LNCAP (cell line): ENCODE results near the gene PLXNA3.

Experiments used
- TF ChIP-seq, protein P1 (sequence below): fragments of 450-650 bp; IDR thresholded peaks from 2 replicates; pipeline ENCODE4 v1.5.1; 2017; ENCODE audit warnings: mild to moderate bottlenecking

PLXNA3 gene

DNA sequence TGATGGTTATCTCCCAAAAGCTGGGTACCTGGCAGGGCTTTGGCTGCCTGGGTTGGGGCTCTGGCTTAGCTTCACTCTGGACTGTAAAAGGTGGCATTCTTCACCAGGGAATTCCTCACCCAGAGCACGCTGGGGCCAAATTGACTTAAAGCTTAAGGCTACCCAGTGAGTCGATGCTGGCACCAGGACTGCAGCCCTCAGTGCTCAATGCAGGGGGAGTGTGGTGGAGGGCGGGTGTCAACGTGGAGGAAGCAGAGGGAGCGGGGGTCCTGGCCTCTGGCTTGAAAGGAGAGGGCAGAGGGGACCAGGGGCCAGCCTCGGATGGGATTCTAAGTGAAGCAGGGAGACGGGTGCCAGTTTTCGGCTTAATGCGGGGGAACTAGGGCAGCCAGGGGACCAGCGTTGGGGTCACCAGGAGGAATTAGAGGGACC, 14.6 kb upstream of the PLXNA3 start:
- TF ChIP-seq, protein P1, sequence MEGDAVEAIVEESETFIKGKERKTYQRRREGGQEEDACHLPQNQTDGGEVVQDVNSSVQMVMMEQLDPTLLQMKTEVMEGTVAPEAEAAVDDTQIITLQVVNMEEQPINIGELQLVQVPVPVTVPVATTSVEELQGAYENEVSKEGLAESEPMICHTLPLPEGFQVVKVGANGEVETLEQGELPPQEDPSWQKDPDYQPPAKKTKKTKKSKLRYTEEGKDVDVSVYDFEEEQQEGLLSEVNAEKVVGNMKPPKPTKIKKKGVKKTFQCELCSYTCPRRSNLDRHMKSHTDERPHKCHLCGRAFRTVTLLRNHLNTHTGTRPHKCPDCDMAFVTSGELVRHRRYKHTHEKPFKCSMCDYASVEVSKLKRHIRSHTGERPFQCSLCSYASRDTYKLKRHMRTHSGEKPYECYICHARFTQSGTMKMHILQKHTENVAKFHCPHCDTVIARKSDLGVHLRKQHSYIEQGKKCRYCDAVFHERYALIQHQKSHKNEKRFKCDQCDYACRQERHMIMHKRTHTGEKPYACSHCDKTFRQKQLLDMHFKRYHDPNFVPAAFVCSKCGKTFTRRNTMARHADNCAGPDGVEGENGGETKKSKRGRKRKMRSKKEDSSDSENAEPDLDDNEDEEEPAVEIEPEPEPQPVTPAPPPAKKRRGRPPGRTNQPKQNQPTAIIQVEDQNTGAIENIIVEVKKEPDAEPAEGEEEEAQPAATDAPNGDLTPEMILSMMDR: no peak

DNA sequence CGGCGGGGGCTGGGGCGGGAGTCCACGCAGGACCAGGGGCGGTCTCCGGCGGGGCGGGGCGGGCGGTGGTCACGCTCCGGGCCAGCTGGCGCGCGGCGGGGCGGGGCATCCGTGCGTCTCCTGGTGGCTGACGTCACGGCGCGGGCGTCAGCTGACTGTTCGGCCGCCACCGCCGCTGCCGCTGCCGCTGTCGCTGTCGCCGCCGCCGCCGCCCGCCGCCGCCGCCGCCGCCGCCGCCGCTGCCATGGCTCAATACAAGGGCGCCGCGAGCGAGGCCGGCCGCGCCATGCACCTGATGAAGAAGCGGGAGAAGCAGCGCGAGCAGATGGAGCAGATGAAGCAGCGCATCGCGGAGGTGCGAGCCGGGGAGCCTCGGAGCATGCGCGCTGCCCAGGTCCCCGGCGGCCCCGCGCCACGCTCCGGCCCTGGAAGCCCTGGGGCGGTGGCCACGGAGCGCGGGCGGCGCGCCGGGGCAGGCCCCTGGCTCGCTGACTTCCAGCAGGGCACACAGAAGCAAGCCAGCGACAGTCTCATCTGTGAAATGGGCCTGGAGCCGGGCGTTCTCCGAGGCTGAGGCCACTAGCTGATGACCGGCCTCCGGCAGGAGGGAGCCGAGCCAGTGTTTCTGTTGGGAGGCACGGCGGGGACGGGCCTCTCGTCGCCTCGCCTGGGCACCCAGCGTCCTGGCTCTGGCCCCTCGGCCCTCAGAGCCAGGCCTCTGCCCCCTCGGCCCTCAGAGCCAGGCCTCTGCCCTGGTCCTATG, 13.9 kb upstream of the PLXNA3 start, which contains the start of gene FAM50A:
TSS of gene FAM50A (plus strand) at position 150 of the 763 bp plus-strand sequence. CDS start at position 245, 95 bp downstream.
- TF ChIP-seq, protein P1: no peak

DNA sequence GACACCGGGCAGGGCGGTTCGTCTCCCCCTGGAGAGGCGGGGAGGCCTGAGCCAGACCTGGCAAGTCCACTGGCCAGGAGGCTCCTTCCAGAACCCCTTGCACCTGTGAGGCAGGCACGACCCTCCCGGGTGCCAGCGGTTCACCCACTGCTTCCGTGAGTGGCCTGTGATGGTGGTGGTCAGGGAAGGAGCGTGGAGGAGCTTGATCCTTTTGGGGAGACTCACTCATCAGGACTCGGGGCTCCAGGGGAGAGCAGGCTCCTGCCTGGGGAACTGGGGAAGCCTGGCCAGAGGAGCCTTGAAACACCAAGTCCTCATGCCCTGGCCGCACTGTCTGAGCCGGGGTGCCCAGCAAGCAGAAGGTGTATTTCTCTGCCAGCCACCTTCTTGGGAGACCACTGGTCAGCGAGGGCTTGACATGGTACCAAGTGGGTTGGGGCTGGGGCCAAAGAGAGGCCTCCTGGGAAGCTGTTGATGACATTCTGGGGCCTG, 13.3 kb upstream of the PLXNA3 start:
- TF ChIP-seq, protein P1: no peak

DNA sequence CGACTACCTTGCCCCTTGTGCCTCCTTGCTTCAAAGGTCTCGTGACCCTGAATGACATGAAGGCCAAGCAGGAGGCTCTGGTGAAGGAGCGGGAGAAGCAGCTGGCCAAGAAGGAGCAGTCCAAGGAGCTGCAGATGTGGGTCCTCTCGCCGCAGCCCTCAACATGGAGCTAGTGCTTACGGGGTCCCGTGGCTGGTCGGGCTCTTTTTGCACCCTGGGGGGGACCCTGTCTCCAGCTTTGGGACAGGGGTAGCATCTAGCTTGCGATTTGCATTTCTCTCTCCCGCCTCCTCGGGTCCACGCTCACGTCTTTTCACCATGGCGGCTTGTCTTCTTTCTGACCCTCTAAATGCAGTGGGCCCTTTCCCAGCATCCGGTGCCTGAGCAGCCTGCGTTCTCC, 12.3 kb upstream of the PLXNA3 start:
- TF ChIP-seq, protein P1: no peak

DNA sequence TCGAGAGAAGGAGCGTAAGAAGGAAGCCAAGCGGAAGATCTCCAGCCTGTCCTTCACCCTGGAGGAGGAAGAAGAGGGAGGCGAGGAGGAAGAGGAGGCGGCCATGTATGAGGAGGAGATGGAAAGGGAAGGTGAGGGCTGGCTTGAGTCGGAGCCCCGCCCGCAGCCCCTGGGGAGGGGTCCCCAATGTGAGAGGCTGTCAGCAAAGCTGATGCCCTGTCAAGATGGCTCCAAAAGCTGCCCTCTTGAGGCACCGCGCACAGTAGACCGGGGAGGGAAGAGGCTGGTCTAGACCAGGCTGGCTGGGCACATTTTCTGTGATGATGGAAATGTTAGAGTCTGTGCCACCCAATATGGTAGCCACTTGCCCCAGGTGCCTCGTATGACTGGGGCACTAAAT, 11.7 kb upstream of the PLXNA3 start:
- TF ChIP-seq, protein P1: no peak

DNA sequence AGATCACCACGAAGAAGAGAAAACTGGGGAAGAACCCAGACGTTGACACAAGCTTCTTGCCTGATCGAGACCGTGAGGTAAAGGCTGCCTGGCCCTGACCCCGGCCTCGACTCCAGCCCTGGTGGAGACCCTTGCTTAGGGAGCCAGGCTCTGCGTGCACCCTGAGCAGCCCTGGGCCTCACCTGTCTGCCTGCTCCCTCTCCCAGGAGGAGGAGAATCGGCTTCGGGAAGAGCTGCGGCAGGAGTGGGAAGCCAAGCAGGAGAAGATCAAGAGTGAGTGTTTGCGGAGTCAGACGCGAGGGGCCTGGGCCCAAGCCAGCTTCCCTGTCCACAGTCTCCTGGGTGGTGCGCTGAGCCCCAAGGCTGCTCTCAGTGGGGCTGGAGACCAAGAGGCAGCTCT, 9.6 kb upstream of the PLXNA3 start:
- TF ChIP-seq, protein P1: no peak

DNA sequence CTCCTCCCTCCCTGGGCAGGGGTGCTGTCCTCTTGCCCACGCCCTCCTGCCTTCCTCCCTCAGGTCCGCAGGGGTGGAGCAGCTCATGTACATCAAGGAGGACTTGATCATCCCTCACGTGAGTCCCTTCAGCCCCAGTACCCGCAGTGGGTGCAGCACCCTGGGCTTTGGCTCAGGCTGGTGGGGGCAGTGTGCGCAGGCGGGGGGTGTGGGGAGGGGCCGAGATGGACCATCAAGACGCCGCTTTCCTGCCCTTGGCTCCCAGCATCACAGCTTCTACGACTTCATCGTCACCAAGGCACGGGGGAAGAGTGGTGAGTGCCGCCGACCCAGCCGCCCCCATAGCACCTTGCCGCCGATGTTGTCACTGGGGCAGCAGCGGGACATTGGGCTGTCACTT, 8.5 kb upstream of the PLXNA3 start:
- TF ChIP-seq, protein P1: no peak
